Prostate gland (tissue), 2 donors: ENCODE measurements around the gene EED.

Experiments
- POLR2A ChIP-seq: fragments of 450-650 bp; IDR thresholded peaks from one replicate; pipeline ENCODE4 v1.6.1; 2016; ENCODE audit warnings: antibody characterized with exemption, mild to moderate bottlenecking
- TF ChIP-seq, protein P1 (sequence below), 4 experiments: fragments of 200-600 bp in 2 of 4; fragments of 450-650 bp in 2 of 4; sonication (generic) in 2 of 4; IDR thresholded peaks; 1 replicate in 3 of 4; 2 replicates in 1 of 4; pipeline ENCODE4 v1.5.1; 2016 to 2019; ENCODE audit warnings: antibody characterized with exemption in 4 of 4, mild to moderate bottlenecking in 2 of 4, moderate library complexity in 2 of 4

GRCh38 chr11:86211619-86212018 is 32.9 kb upstream of the EED start:
- TF ChIP-seq, protein P1, sequence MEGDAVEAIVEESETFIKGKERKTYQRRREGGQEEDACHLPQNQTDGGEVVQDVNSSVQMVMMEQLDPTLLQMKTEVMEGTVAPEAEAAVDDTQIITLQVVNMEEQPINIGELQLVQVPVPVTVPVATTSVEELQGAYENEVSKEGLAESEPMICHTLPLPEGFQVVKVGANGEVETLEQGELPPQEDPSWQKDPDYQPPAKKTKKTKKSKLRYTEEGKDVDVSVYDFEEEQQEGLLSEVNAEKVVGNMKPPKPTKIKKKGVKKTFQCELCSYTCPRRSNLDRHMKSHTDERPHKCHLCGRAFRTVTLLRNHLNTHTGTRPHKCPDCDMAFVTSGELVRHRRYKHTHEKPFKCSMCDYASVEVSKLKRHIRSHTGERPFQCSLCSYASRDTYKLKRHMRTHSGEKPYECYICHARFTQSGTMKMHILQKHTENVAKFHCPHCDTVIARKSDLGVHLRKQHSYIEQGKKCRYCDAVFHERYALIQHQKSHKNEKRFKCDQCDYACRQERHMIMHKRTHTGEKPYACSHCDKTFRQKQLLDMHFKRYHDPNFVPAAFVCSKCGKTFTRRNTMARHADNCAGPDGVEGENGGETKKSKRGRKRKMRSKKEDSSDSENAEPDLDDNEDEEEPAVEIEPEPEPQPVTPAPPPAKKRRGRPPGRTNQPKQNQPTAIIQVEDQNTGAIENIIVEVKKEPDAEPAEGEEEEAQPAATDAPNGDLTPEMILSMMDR (IDR thresholded peaks at IDR 0.05) = no peak
- no peak for TF ChIP-seq POLR2A
